Right renal cortex interstitium (tissue), 3 donors: Measurements from ENCODE around the gene AGPAT1. TPM values are rescaled to one million over a fixed set of nuclear protein-coding genes. Genes with fewer than 3 reads are reported as not detected.
"Not testable (repeated sequence)": the region's sequence is repeated elsewhere in the genome, so short reads cannot be mapped to it uniquely, and the experiment has no call there.

Source experiments
- DNase-seq, 3 donors: peaks; one replicate each; pipeline ENCODE4 v3.0.0-alpha.2; 2013; ENCODE audit warnings: low read depth in 3 of 3, low spot score in 2 of 3
- polyA plus RNA-seq, 3 donors: library from polyadenylated mRNA; unstranded; fragments of 120-200 nt; gene quantifications; one replicate each; pipeline ENCODE4 v1.2.1, GENCODE V29; 2013; ENCODE audit not compliant: insufficient read length in 3 of 3

AGPAT1 gene
- polyA plus RNA-seq, 3 donors = 93.5 to 106 (median 99.4) TPM

GRCh38 chr6:32151181-32151862, 24.6 kb downstream of the AGPAT1 start:
- no peak for DNase-seq

GRCh38 chr6:32149932-32150870, 25.7 kb downstream of the AGPAT1 start:
- no peak for DNase-seq

- DNase-seq = no peak
These were observed 26.7 kb downstream of the AGPAT1 start for GRCh38 chr6:32149092-32149755.

GRCh38 chr6:32148289-32149091, 27.4 kb downstream of the AGPAT1 start:
- peak in 1 of 3 donors; percentile 61 for DNase-seq

GRCh38 chr6:32147401-32148132, 28.3 kb downstream of the AGPAT1 start:
- no peak for DNase-seq

GRCh38 chr6:32146687-32147086, 29.2 kb downstream of the AGPAT1 start:
- DNase-seq = no peak

- DNase-seq = no peak
These were observed 29.6 kb downstream of the AGPAT1 start for GRCh38 chr6:32146287-32146686.

- not testable (repeated sequence) for DNase-seq
These were observed 31.6 kb downstream of the AGPAT1 start for GRCh38 chr6:32144238-32144637.

GRCh38 chr6:32140420-32141046, 35.4 kb downstream of the AGPAT1 start:
- no peak for DNase-seq

- no peak for DNase-seq
These were observed 36.3 kb downstream of the AGPAT1 start for GRCh38 chr6:32139590-32139989.

- no peak for DNase-seq
These were observed 38.4 kb downstream of the AGPAT1 start for GRCh38 chr6:32137454-32137853.

GRCh38 chr6:32133786-32134185, 42.1 kb downstream of the AGPAT1 start:
- no peak for DNase-seq

- DNase-seq = no peak
These were observed 43.8 kb downstream of the AGPAT1 start for GRCh38 chr6:32132110-32132509.

GRCh38 chr6:32131439-32131948, 44.4 kb downstream of the AGPAT1 start:
- no peak for DNase-seq

GRCh38 chr6:32129297-32130088, 46.4 kb downstream of the AGPAT1 start:
- DNase-seq = no peak

- no peak for DNase-seq
These were observed 47.1 kb downstream of the AGPAT1 start for GRCh38 chr6:32128751-32129296.

GRCh38 chr6:32127717-32128592, 47.9 kb downstream of the AGPAT1 start, which contains the start of gene ATF6B:
ATF6B (minus strand) TSS chr6:32128246; CDS start chr6:32128207, 39 bp downstream.
- peak; percentile 90 to 98 (median 97) for DNase-seq
